GM18858 (cell line): Measurements from ENCODE around the gene NCAPG.

ENCODE experiments used
- ATAC-seq: cut with Tn5 transposase; IDR thresholded peaks from one replicate; pipeline ENCODE4 v1.9.1; 2021; ENCODE audit not compliant: unreplicated experiment

Gene NCAPG

DNA sequence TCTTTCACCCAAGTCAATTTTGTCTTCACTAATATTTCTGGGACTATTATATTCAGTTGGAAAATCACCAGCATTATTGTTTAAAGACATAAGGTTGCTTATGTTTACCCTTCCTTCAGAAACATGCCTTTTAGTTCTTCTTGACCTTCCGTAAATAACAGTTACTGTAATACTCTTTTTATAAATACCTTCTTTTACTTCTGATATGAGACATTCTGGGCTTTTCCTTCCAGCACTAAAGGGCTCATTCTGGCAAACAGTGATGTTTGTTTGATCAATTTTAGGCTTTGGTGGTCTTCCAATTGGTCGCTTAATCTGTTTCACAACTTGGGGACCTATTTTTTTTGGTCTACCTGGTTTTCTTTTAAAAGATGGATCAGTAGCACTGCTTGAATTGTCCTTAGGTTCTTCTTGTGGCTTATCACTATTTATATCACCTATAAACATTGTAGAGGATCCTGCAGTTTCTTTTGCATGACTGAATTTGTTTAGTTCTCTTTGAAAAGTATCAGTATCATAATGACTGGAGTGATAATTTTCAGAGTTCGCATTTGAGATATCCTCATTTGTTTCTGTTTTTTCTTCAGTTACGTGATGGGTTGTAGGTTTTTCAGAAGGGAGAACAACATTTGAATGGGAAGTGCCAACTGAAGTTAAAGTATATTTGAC is 64.8 kb downstream of the NCAPG start:
- peak; percentile 98 for ATAC-seq

DNA sequence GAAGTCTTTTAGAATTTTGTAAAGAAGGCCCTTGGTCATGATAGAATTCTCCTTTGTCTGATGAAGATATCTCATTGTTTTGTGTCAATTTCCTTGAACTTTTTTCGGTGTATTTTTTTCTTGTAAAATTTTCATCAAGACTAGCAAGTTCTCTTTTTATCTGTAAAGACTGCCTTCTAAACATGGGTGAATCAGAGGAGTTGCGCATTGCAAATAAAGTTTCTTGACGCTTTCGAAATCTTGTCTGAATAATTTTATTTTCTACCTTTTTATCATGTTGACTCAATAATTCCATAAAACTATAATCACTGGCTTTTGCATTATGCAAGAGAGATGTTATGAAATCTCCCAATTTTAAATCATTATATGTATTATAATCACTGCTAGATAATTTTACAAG is 66.2 kb downstream of the NCAPG start:
- no peak for ATAC-seq

DNA sequence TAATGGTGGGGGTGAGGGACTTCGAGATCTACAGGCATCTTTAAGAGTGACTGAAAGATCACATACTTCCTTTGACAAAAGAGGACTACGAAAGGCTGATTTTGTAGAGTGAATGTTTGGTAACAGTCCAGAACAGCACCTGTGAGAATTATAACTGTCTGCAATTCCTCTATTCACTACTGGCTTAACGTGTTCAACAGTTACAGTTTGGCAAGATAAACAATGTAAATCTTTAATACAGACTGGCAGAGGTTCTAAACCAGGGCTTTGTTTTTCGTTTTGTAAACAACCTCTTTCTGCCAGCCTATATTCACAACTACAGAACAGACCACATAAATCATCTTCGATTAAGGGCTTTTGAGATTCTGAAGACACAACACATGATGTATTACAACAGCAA is 66.9 kb downstream of the NCAPG start:
- ATAC-seq: no peak

DNA sequence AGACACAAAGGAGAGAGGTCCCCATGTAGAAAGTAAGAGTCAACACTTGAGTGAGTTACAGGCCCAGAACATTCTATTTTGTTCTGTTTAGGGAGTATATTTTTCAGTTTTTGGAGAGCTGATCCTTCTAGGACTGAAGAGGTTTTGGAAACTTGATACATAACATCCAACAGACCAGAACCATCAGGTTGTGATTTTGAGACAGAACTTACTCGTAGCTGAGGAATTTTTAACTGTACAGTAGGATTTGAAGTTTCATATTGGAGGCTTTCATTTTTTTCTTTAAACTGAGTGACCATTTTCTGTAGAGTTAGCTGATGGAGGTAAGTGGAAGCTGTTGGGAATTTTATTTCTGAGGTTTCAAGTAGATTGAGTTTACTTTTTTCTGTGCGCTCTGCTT is 73.3 kb downstream of the NCAPG start:
- ATAC-seq: no peak

DNA sequence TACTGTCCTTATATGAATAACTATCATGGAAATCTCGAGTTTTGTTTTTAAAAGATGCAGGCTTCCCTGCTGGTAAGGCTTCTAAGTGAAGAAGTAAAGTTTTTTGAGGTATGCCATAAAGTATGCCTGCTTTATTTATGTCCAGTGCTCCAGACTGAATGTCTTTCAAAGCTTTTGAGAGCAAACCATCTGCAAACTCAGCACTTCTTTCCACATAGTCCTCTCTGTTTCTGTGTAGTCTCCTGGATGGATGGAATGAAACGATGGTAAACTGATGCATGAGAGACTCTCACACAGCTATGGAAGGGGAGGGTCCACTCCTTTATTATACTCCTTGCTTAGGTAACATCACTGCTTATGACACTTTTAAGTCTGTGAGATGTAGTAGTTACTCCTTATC is 73.7 kb downstream of the NCAPG start:
- ATAC-seq: no peak

DNA sequence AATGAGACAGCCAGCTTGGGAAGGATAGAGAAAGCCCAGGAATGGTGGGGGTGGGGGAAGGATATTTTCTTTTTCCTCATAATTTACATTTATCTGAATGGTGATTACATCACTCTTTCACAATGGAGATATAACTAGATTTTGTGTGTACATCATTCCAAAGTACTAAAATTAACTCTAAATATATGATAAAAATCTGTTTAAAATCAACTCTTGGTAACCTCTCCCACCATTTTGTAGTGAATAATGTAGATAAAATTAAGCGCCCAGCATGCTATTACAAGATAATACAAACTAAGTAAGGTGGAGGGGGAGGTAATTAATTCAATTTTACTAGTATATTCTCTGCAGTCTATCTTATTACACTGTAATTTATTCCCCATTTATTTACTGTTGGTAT is 78.9 kb downstream of the NCAPG start:
- ATAC-seq: no peak

DNA sequence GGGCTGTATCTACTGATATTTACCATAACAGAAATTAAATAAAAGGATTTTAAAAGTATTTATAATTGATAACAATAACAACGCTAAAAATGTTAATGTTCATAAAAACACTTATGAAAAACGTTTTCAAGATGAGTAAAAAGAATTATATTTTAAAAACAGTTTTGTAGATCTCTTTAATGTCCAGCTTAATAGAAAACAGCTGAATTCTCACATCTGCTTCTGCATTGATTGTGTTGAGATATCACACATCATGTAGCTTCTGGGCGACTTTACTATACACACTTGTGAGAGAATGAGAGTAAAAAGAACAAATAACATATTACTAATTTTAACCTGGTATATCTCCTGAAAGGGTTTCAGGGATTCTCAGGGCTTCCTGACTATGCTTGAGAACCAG is 83.6 kb downstream of the NCAPG start:
- no peak for ATAC-seq
